HG02852 (cell line): ENCODE data around the gene PCP4L1.
A peak's percentile ranks its signal among the peaks of the same experiment; 100 is the strongest.
"Not testable (repeated sequence)": the region's sequence is repeated elsewhere in the genome, so short reads cannot be mapped to it uniquely, and the experiment has no call there.

Source experiments
- ATAC-seq: cut with Tn5 transposase; IDR thresholded peaks from one replicate; pipeline ENCODE4 v1.9.1; 2021; ENCODE audit warnings: mild to moderate bottlenecking, moderate library complexity; ENCODE audit not compliant: unreplicated experiment

PCP4L1 gene

GRCh38 chr1:161227196-161227871, 31.2 kb upstream of the PCP4L1 start:
- peak; percentile 33 for ATAC-seq

- no peak for ATAC-seq
Observed at GRCh38 chr1:161228032-161228431, 30.5 kb upstream of the PCP4L1 start.

- no peak for ATAC-seq
Observed at GRCh38 chr1:161229896-161230295, 28.6 kb upstream of the PCP4L1 start.

- ATAC-seq: no peak
Observed at GRCh38 chr1:161230762-161231161, 27.8 kb upstream of the PCP4L1 start.

GRCh38 chr1:161233102-161233501, 25.4 kb upstream of the PCP4L1 start:
- no peak for ATAC-seq

- ATAC-seq: no peak
Observed at GRCh38 chr1:161235957-161236775, 22.4 kb upstream of the PCP4L1 start.

GRCh38 chr1:161238039-161238473, 20.5 kb upstream of the PCP4L1 start, which contains the start of gene NR1I3:
NR1I3 (minus strand) TSS chr1:161238203; CDS start chr1:161236565, 1,638 bp downstream.
- ATAC-seq: no peak

- ATAC-seq: no peak
Observed at GRCh38 chr1:161241682-161242081, 16.9 kb upstream of the PCP4L1 start.

GRCh38 chr1:161242313-161242712, 16.2 kb upstream of the PCP4L1 start:
- ATAC-seq: no peak

- no peak for ATAC-seq
Observed at GRCh38 chr1:161244888-161245287, 13.7 kb upstream of the PCP4L1 start.

GRCh38 chr1:161250100-161250499, 8.4 kb upstream of the PCP4L1 start:
- ATAC-seq: not testable (repeated sequence)

GRCh38 chr1:161250829-161251228, 7.7 kb upstream of the PCP4L1 start:
- no peak for ATAC-seq

GRCh38 chr1:161251579-161251978, 7.0 kb upstream of the PCP4L1 start:
- no peak for ATAC-seq

GRCh38 chr1:161255302-161255701, 3.2 kb upstream of the PCP4L1 start:
- ATAC-seq: not testable (repeated sequence)

- ATAC-seq: not testable (repeated sequence)
Observed at GRCh38 chr1:161255955-161256520, 2.5 kb upstream of the PCP4L1 start.

- ATAC-seq: not testable (repeated sequence)
Observed at GRCh38 chr1:161257109-161257508, 1.4 kb upstream of the PCP4L1 start.

- ATAC-seq: no peak
Observed at GRCh38 chr1:161259345-161259702, 779 bp downstream of the PCP4L1 start.

GRCh38 chr1:161259765-161260164, 1.2 kb downstream of the PCP4L1 start:
- ATAC-seq: no peak

- ATAC-seq: no peak
Observed at GRCh38 chr1:161260376-161261260, 2.1 kb downstream of the PCP4L1 start.

- no peak for ATAC-seq
Observed at GRCh38 chr1:161261261-161262235, 3.0 kb downstream of the PCP4L1 start.
